Astrocyte of the spinal cord (primary cell): ENCODE measurements around the gene DGKD.

Source experiments
- DNase-seq: peaks from one replicate; pipeline ENCODE4 v3.0.0; 2011; ENCODE audit warnings: low read depth, low spot score
- H3K4me3 ChIP-seq: 2 replicates; pipeline ENCODE4 v1.5.1; 2011; ENCODE audit warnings: low read depth, mild to moderate bottlenecking, low read length, moderate library complexity
- CTCF ChIP-seq: IDR thresholded peaks from 2 replicates; pipeline ENCODE4 v1.5.1; 2012; ENCODE audit warnings: low read depth, mild to moderate bottlenecking, low read length, inconsistent platforms
- in situ Hi-C: cut with HindIII; loops from 2 replicates; pipeline ENCODE4 v1.10.0; 2017; ENCODE audit warnings: low sequenced_read_pairs

The DGKD gene

GRCh38 chr2:233501198-233502076 is 147.1 kb downstream of the DGKD start:
- no peak for TF ChIP-seq CTCF
- peak; percentile 86 for DNase-seq
- in situ Hi-C loops: no loop called here
- H3K4me3 ChIP-seq: no peak overlapping the region

- TF ChIP-seq CTCF: no peak
- H3K4me3 ChIP-seq: no peak overlapping the region
- DNase-seq: no peak
- in situ Hi-C loops: no loop called here
Measured at GRCh38 chr2:233503481-233503880, 149.2 kb downstream of the DGKD start.

- H3K4me3 ChIP-seq: no peak overlapping the region
- no peak for TF ChIP-seq CTCF
- in situ Hi-C loops: no loop called here
- DNase-seq: no peak
Measured at GRCh38 chr2:233503947-233504637, 149.8 kb downstream of the DGKD start.

- no peak overlapping the region for H3K4me3 ChIP-seq
- TF ChIP-seq CTCF: no peak
- DNase-seq: no peak
- in situ Hi-C loops: no loop called here
Measured at GRCh38 chr2:233513953-233514655, 159.8 kb downstream of the DGKD start.

GRCh38 chr2:233519787-233520611 is 165.7 kb downstream of the DGKD start:
- in situ Hi-C loops: no loop called here
- H3K4me3 ChIP-seq: no peak overlapping the region
- DNase-seq: no peak
- TF ChIP-seq CTCF: no peak
